Endothelial cell of umbilical vein (primary cell): ENCODE data around the gene NOL6. TPM values are rescaled to one million over a fixed set of nuclear protein-coding genes. Genes with fewer than 3 reads are reported as not detected.

ENCODE experiments used
- BruUV-seq: library from RNA; stranded (reverse); fragments of 400-500 nt; replicated peaks from 2 replicates; lab custom pipeline; 2021; lab: Mats Ljungman, UMichigan
- CTCF ChIA-PET: fragments of 300-600, 350-600 bp; sonication (Branson Sonifier 250); formaldehyde crosslinking; loops from one replicate; lab custom pipeline; 2021; ENCODE audit warnings: antibody characterized with exemption, inconsistent platforms; lab: Charles Lee
- POLR2A ChIA-PET: fragments of 300-600, 350-600 bp; sonication (Branson Sonifier 250); formaldehyde crosslinking; loops from one replicate; lab custom pipeline; 2021; ENCODE audit warnings: antibody characterized with exemption, inconsistent platforms; lab: Charles Lee
- DNase-seq: peaks from one replicate; pipeline ENCODE4 v3.0.0-alpha.2; 2011; ENCODE audit warnings: low read depth, low spot score
- FAIRE-seq: peaks from 2 replicates; lab custom pipeline; 2011; peaks lifted over from hg19 to GRCh38; lab: Jason Lieb, UNC
- H2AFZ ChIP-seq: 2 replicates; pipeline ENCODE4 v1.6.0; 2012; ENCODE audit warnings: low read depth, low read length, control low read depth, inconsistent platforms
- H3K27ac ChIP-seq: 2 replicates; pipeline ENCODE4 v1.5.1; 2011; ENCODE audit warnings: low read depth, mild to moderate bottlenecking, control low read depth, low read length, moderate library complexity; ENCODE audit not compliant: insufficient read depth
- H3K27me3 ChIP-seq, 2 experiments: 2 replicates each; pipeline versions ENCODE4 v1.6.0 to v1.6.1; 2011; ENCODE audit warnings: low read length in 2 of 2, mixed read lengths in 1 of 2; ENCODE audit not compliant: control insufficient read depth in 2 of 2, insufficient read depth in 2 of 2
- H3K36me3 ChIP-seq, 2 experiments: 2 replicates in 1 of 2; 3 replicates in 1 of 2; pipeline ENCODE4 v1.5.1; 2011; ENCODE audit warnings: low read length in 2 of 2, mild to moderate bottlenecking in 1 of 2, moderate library complexity in 1 of 2; ENCODE audit not compliant: control insufficient read depth in 2 of 2, insufficient read depth in 2 of 2; ENCODE audit errors: extremely low read depth in 1 of 2
- H3K4me1 ChIP-seq: 3 replicates; pipeline ENCODE4 v1.5.1; 2011; ENCODE audit warnings: mild to moderate bottlenecking, low read length; ENCODE audit not compliant: control insufficient read depth, insufficient read depth; ENCODE audit errors: extremely low read depth
- H3K4me2 ChIP-seq: 2 replicates; pipeline ENCODE4 v1.6.1; 2011; ENCODE audit warnings: low read length, control low read depth, mixed read lengths; ENCODE audit not compliant: insufficient read depth
- H3K4me3 ChIP-seq, 3 experiments: fragments of 200-600 bp in 1 of 3; sonication (generic), shearing (Covaris generic) in 1 of 3; replicated peaks in 1 of 3; 2 replicates each; pipeline ENCODE4 v1.5.1; 2011 to 2016; ENCODE audit warnings: control low read depth in 3 of 3, low read length in 3 of 3, mild to moderate bottlenecking in 2 of 3, inconsistent platforms in 1 of 3, low read depth in 1 of 3, moderate library complexity in 1 of 3; ENCODE audit not compliant: insufficient read depth in 1 of 3
- H3K79me2 ChIP-seq: 2 replicates; pipeline ENCODE4 v1.6.0; 2012; ENCODE audit warnings: low read length, inconsistent platforms; ENCODE audit not compliant: control insufficient read depth, insufficient read depth
- H3K9ac ChIP-seq: replicated peaks from 2 replicates; pipeline ENCODE3; 2011; ENCODE audit warnings: low read length, control low read depth; ENCODE audit not compliant: insufficient read depth; ENCODE audit errors: extremely low read depth
- H3K9me1 ChIP-seq: replicated peaks from 3 replicates; pipeline ENCODE4 v1.6.0; 2011; ENCODE audit warnings: mild to moderate bottlenecking, low read length; ENCODE audit not compliant: control insufficient read depth, insufficient read depth; ENCODE audit errors: extremely low read depth
- H3K9me3 ChIP-seq: replicated peaks from 2 replicates; pipeline ENCODE4 v1.5.1; 2012; ENCODE audit warnings: low read length, inconsistent platforms; ENCODE audit not compliant: control insufficient read depth, insufficient read depth
- H4K20me1 ChIP-seq: replicated peaks from 2 replicates; pipeline ENCODE3; 2011; ENCODE audit warnings: mild to moderate bottlenecking, low read length; ENCODE audit not compliant: control insufficient read depth, insufficient read depth; ENCODE audit errors: extremely low read depth
- EZH2 ChIP-seq: IDR thresholded peaks from 2 replicates; pipeline ENCODE4 v1.6.1; 2012; ENCODE audit warnings: borderline replicate concordance, low read depth, mild to moderate bottlenecking, moderate library complexity, low read length, inconsistent platforms; ENCODE audit not compliant: severe bottlenecking
- FOS ChIP-seq: IDR thresholded peaks from 2 replicates; pipeline ENCODE4 v1.6.1; 2011; ENCODE audit warnings: mild to moderate bottlenecking, low read length, moderate library complexity, borderline replicate concordance; ENCODE audit not compliant: insufficient read depth
- JUN ChIP-seq: IDR thresholded peaks from 2 replicates; pipeline ENCODE4 v1.6.1; 2011; ENCODE audit warnings: borderline replicate concordance, low read depth; ENCODE audit not compliant: insufficient read length, insufficient read depth
- POLR2A ChIP-seq: IDR thresholded peaks from 2 replicates; pipeline ENCODE4 v1.6.1; 2012; ENCODE audit warnings: low read depth, mild to moderate bottlenecking, control low read depth, low read length
- POLR2AphosphoS5 ChIP-seq: IDR thresholded peaks from 2 replicates; pipeline ENCODE4 v1.6.1; 2012; ENCODE audit warnings: low read depth, mild to moderate bottlenecking, control low read depth, low read length, moderate library complexity; ENCODE audit not compliant: insufficient read depth
- dilution Hi-C: fragments of 300-500 bp; cut with MboI; formaldehyde crosslinking; loops from one replicate; pipeline ENCODE4 v1.15.0; 2019; ENCODE audit warnings: low sequenced_read_pairs; ENCODE audit not compliant: extremely low pct_ligation_motif_present
- intact Hi-C: fragments of 100-400 bp; cut with micrococcal nuclease; formaldehyde crosslinking; loops from one replicate; pipeline ENCODE4 v1.10.0; 2022
- polyA plus RNA-seq, 4 experiments: library from polyadenylated mRNA; depleted of rRNA in 3 of 4; stranded (reverse) in 3 of 4; unstranded in 1 of 4; fragments of >200 nt; gene quantifications; 2 replicates each; pipeline versions ENCODE4 v1.2.1 to v1.2.3, GENCODE V29; 2011 to 2012; ENCODE audit warnings: missing spikeins in 1 of 4
- total RNA-seq: library from RNA; stranded (reverse); gene quantifications from 2 replicates; pipeline ENCODE4 v1.2.3, GENCODE V29; 2021
- TF ChIP-seq, protein P1 (sequence below): IDR thresholded peaks from 2 replicates; pipeline ENCODE4 v1.6.1; 2011; ENCODE audit not compliant: insufficient read depth, insufficient read length
- TF ChIP-seq, protein P2 (sequence below), 2 donors: IDR thresholded peaks; 1 replicate in 1 of 2; 2 replicates in 1 of 2; pipeline ENCODE4 v1.5.1; 2011; ENCODE audit warnings: low read length in 2 of 2, mild to moderate bottlenecking in 2 of 2, moderate library complexity in 2 of 2, control low read depth in 1 of 2, inconsistent platforms in 1 of 2, low read depth in 1 of 2; ENCODE audit not compliant: insufficient read depth in 1 of 2; ENCODE audit errors: extremely low read depth in 1 of 2

Gene NOL6
- total and polyA plus RNA-seq, 2 donors (not counting 3 experiments of a cell fraction or from before 2014, with no cell fraction given): 35.7 to 45.1 TPM

DNA sequence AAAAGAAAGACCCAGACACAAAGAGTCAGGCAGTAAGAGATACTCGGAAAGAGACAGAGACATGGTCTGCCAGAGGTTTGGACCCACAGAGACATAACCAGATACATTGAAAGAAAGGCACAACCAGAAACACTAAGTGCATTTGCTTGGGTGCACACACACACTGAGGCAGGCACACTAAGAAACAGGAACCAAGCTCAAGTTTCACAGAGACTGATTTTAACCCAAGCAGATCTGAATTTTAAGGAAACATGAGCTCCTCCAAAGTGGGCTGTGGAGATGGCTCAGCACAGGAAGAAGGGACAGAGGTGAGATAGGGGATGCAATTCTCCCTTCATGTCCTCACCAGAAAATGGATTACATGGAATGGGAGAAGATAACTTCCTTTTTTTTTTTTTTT is 35.8 kb downstream of the NOL6 start:
- BruUV-seq: no TSS peak
- no peaks in the 10 kb centered on the region for H3K9me3 ChIP-seq
- no peak for TF ChIP-seq POLR2A
- TF ChIP-seq POLR2AphosphoS5: no peak
- dilution Hi-C loops (no loop called here), intact Hi-C loops (loop anchor here (5.0 kb wide), 1 partner anchor 49 kb away; no protein-coding TSS in a partner anchor)
- H3K27ac ChIP-seq: no peak overlapping the region
- no peaks in the 10 kb centered on the region for H3K79me2 ChIP-seq
- DNase-seq: no peak
- H2AFZ ChIP-seq: no peak overlapping the region
- H3K4me1 ChIP-seq: peaks cover 3% of the 10 kb centered on the region
- POLR2A ChIA-PET: interaction anchor here (0.7 kb wide), 1 partner anchor 398 kb away, joined by 4 read pairs; no protein-coding TSS in a partner anchor
- peaks cover 2 to 6% of the 10 kb centered on the region in 2 experiments for H3K27me3 ChIP-seq
- H4K20me1 ChIP-seq: no peaks in the 10 kb centered on the region
- FAIRE-seq: no peak
- no peaks in the 10 kb centered on the region for H3K9me1 ChIP-seq
- no peak overlapping the region for H3K4me3 ChIP-seq
- no peak overlapping the region for H3K4me2 ChIP-seq
- no peaks in the 10 kb centered on the region for H3K36me3 ChIP-seq
- CTCF ChIA-PET: interaction anchor here (1.4 to 5.9 kb wide), 3 partner anchors 9 to 22 kb away, joined by 5 to 57 read pairs (median 10); partner anchors contain the start of gene AQP3
- H3K9ac ChIP-seq: no peak overlapping the region

DNA sequence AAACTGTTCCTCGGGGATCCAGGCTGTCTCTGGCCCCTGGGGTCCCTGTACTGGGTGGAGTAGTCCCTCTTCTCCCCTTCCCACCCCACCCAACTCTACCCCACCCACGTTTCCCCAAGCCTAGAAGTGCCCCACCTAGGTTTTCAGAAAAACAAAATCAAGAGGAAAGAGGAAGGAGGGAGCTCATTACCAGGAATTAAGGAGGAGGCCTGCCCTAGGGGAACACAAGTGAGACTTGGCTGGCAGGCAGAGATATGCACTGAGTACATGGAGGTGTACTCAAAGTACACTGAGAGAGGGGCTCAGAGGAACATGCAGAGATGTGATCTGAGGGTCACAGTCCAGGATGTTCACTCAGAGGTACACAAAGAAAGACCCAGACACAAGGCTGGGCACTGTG is 36.5 kb downstream of the NOL6 start:
- no peak for TF ChIP-seq FOS
- TF ChIP-seq, protein P1, sequence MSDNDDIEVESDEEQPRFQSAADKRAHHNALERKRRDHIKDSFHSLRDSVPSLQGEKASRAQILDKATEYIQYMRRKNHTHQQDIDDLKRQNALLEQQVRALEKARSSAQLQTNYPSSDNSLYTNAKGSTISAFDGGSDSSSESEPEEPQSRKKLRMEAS: no peak
- no peak for TF ChIP-seq EZH2
- no peak for TF ChIP-seq JUN
- TF ChIP-seq, protein P2, sequence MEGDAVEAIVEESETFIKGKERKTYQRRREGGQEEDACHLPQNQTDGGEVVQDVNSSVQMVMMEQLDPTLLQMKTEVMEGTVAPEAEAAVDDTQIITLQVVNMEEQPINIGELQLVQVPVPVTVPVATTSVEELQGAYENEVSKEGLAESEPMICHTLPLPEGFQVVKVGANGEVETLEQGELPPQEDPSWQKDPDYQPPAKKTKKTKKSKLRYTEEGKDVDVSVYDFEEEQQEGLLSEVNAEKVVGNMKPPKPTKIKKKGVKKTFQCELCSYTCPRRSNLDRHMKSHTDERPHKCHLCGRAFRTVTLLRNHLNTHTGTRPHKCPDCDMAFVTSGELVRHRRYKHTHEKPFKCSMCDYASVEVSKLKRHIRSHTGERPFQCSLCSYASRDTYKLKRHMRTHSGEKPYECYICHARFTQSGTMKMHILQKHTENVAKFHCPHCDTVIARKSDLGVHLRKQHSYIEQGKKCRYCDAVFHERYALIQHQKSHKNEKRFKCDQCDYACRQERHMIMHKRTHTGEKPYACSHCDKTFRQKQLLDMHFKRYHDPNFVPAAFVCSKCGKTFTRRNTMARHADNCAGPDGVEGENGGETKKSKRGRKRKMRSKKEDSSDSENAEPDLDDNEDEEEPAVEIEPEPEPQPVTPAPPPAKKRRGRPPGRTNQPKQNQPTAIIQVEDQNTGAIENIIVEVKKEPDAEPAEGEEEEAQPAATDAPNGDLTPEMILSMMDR (IDR thresholded peaks at IDR 0.05; ENCODE audit: extremely low read depth in 1 of 2, insufficient read depth in 1 of 2, low read depth in 1 of 2, low read length in 2 of 2): no peak
- TF ChIP-seq POLR2AphosphoS5: no peak
- H3K36me3 ChIP-seq: no peaks in the 10 kb centered on the region
- FAIRE-seq (no peak), DNase-seq (no peak)
- H3K4me1 ChIP-seq: peaks cover 3% of the 10 kb centered on the region
- no peak overlapping the region for H3K4me3 ChIP-seq
- no peak overlapping the region for H2AFZ ChIP-seq
- peaks cover 2 to 6% of the 10 kb centered on the region in 2 experiments for H3K27me3 ChIP-seq
- no peaks in the 10 kb centered on the region for H4K20me1 ChIP-seq
- no peak overlapping the region for H3K9ac ChIP-seq
- H3K9me1 ChIP-seq: no peaks in the 10 kb centered on the region
- CTCF ChIA-PET: interaction anchor here (1.4 to 5.9 kb wide), 4 partner anchors 10 to 62 kb away, joined by 5 to 57 read pairs (median 8); partner anchors contain the start of gene AQP3
- no peaks in the 10 kb centered on the region for H3K9me3 ChIP-seq
- no peak overlapping the region for H3K4me2 ChIP-seq
- H3K79me2 ChIP-seq: no peaks in the 10 kb centered on the region
- dilution Hi-C loops (no loop called here), intact Hi-C loops (loop anchor here (5.0 kb wide), 1 partner anchor 50 kb away; no protein-coding TSS in a partner anchor)
- no peak overlapping the region for H3K27ac ChIP-seq
- BruUV-seq: no TSS peak
- POLR2A ChIA-PET: no interaction called here
